B cell (primary cell): ENCODE data around the gene ACVR1. TPM values are rescaled to one million over a fixed set of nuclear protein-coding genes. Genes with fewer than 3 reads are reported as not detected.

Experiments used
- ATAC-seq: fragments of 200-7000 bp; cut with Tn5 transposase; one replicate; pipeline ENCODE4 v1.10.0; 2021; ENCODE audit warnings: low read depth, mild to moderate bottlenecking, moderate number of reproducible peaks, moderate library complexity
- CTCF ChIA-PET: fragments of 350-600 bp; sonication (Branson Sonifier 250); formaldehyde crosslinking; loops from one replicate; lab custom pipeline; 2021; ENCODE audit warnings: antibody characterized with exemption, inconsistent platforms; lab: Charles Lee
- POLR2A ChIA-PET: fragments of 350-600 bp; sonication (Branson Sonifier 250); formaldehyde crosslinking; loops from one replicate; lab custom pipeline; 2021; ENCODE audit warnings: antibody characterized with exemption; lab: Charles Lee
- DNase-seq: peaks from one replicate; pipeline ENCODE4 v3.0.0; 2013
- H2AFZ ChIP-seq: 2 replicates; pipeline ENCODE4 v1.6.1; 2012; ENCODE audit warnings: mild to moderate bottlenecking, low read depth, low read length; ENCODE audit not compliant: insufficient read depth, poor library complexity, severe bottlenecking
- H3K27ac ChIP-seq, 2 donors: 1 replicate in 1 of 2; 2 replicates in 1 of 2; pipeline ENCODE4 v1.5.1; 2012 to 2013; ENCODE audit warnings: low read length in 2 of 2, mild to moderate bottlenecking in 2 of 2, moderate library complexity in 1 of 2
- H3K27me3 ChIP-seq, 4 experiments: fragments of 200-600 bp in 1 of 4; sonication (generic) in 1 of 4; replicated peaks in 1 of 4; 1 replicate in 2 of 4; 2 replicates in 2 of 4; pipeline versions ENCODE4 v1.6.1 to v1.7.0; 2013 to 2016; ENCODE audit warnings: low read length in 3 of 4, mild to moderate bottlenecking in 2 of 4, mixed read lengths in 1 of 4, moderate library complexity in 1 of 4; ENCODE audit not compliant: insufficient read depth in 4 of 4, control insufficient read depth in 3 of 4; ENCODE audit errors: control extremely low read depth in 1 of 4
- H3K36me3 ChIP-seq, 2 experiments: replicated peaks in 1 of 2; 1 replicate in 1 of 2; 2 replicates in 1 of 2; pipeline versions ENCODE4 v1.6.1 to v1.7.1; 2013; ENCODE audit warnings: low read length in 1 of 2; ENCODE audit not compliant: insufficient read depth in 2 of 2, control insufficient read depth in 1 of 2; ENCODE audit errors: control extremely low read depth in 1 of 2, extremely low read depth in 1 of 2
- H3K4me1 ChIP-seq, 2 donors: fragments of 200-600 bp in 1 of 2; sonication (generic) in 1 of 2; 1 replicate in 1 of 2; 2 replicates in 1 of 2; pipeline versions ENCODE4 v1.5.1 to v1.6.1; 2013 to 2017; ENCODE audit warnings: low read length in 2 of 2; ENCODE audit not compliant: control insufficient read depth in 2 of 2, insufficient read depth in 2 of 2
- H3K4me2 ChIP-seq: replicated peaks from 2 replicates; pipeline ENCODE3; 2012; ENCODE audit warnings: mild to moderate bottlenecking, low read depth, low read length; ENCODE audit not compliant: poor library complexity, severe bottlenecking
- H3K4me3 ChIP-seq, 5 experiments: fragments of 200-600 bp in 1 of 5; sonication (generic) in 1 of 5; 1 replicate in 3 of 5; 2 replicates in 2 of 5; pipeline versions ENCODE4 v1.5.1 to v1.7.0; 2011 to 2016; ENCODE audit warnings: low read length in 4 of 5, mild to moderate bottlenecking in 4 of 5, low read depth in 2 of 5, control low read depth in 1 of 5, moderate library complexity in 1 of 5; ENCODE audit not compliant: insufficient read depth in 1 of 5; ENCODE audit errors: control extremely low read depth in 1 of 5, extremely low read depth in 1 of 5
- H3K79me2 ChIP-seq: fragments of 200-600 bp; sonication (generic); one replicate; pipeline ENCODE4 v1.6.0; 2016; ENCODE audit warnings: low read length; ENCODE audit not compliant: control insufficient read depth, insufficient read depth
- H3K9ac ChIP-seq: fragments of 200-600 bp; sonication (generic); 2 replicates; pipeline ENCODE4 v1.6.1; 2017; ENCODE audit warnings: mild to moderate bottlenecking, low read length, moderate library complexity
- H3K9me3 ChIP-seq, 3 donors: one replicate each; pipeline versions ENCODE4 v1.6.1 to v1.7.1; 2013; ENCODE audit warnings: low read length in 2 of 3; ENCODE audit not compliant: control insufficient read depth in 2 of 3, insufficient read depth in 1 of 3; ENCODE audit errors: control extremely low read depth in 1 of 3
- H4K20me1 ChIP-seq: 2 replicates; pipeline ENCODE4 v1.6.0; 2012; ENCODE audit warnings: mild to moderate bottlenecking, low read length; ENCODE audit not compliant: insufficient read depth, control insufficient read depth, poor library complexity, severe bottlenecking
- H3K27ac Mint-ChIP-seq: one replicate; pipeline ENCODE4 v1.8.0; 2021; ENCODE audit warnings: mixed read lengths
- H3K27me3 Mint-ChIP-seq: one replicate; pipeline ENCODE4 v1.8.0; 2021; ENCODE audit warnings: mixed read lengths
- H3K4me1 Mint-ChIP-seq: one replicate; pipeline ENCODE4 v1.8.0; 2021; ENCODE audit warnings: mixed read lengths
- H3K4me3 Mint-ChIP-seq: one replicate; pipeline ENCODE4 v1.8.0; 2021; ENCODE audit warnings: mixed read lengths
- H3K9me3 Mint-ChIP-seq: one replicate; pipeline ENCODE4 v1.8.0; 2022; ENCODE audit warnings: mixed read lengths; ENCODE audit not compliant: insufficient read depth
- EZH2 ChIP-seq: IDR thresholded peaks from 2 replicates; pipeline ENCODE4 v1.6.1; 2012; ENCODE audit warnings: borderline replicate concordance, low read depth, mild to moderate bottlenecking, moderate library complexity, low read length; ENCODE audit not compliant: insufficient read depth, poor library complexity, severe bottlenecking
- WGBS: methylation state at CpG from one replicate; pipeline ENCODE4 v1.1.5; 2013; ENCODE audit warnings: missing lambda C conversion rate; ENCODE audit not compliant: insufficient coverage; 5-methylcytosine and 5-hydroxymethylcytosine counted together
- intact Hi-C: fragments of 100-400 bp; cut with micrococcal nuclease; formaldehyde crosslinking; loops from one replicate; pipeline ENCODE4 v1.10.0; 2022
- polyA plus RNA-seq: library from polyadenylated mRNA; depleted of rRNA; stranded (reverse); fragments of >200 nt; gene quantifications from 2 replicates; pipeline ENCODE4 v1.2.3, GENCODE V29; 2012
- total RNA-seq, 2 donors: library from RNA; stranded (reverse); fragments of 120-200 nt in 1 of 2; gene quantifications; 1 replicate in 1 of 2; 2 replicates in 1 of 2; pipeline versions ENCODE4 v1.2.3 to v1.2.4, GENCODE V29; 2013 to 2022
- TF ChIP-seq, protein P1 (sequence below): fragments of 200-600 bp; IDR thresholded peaks from one replicate; pipeline ENCODE4 v1.8.0; 2022; ENCODE audit warnings: antibody characterized with exemption, mild to moderate bottlenecking

Gene ACVR1
- total and polyA plus RNA-seq, 2 donors (not counting 1 experiment from before 2014, with no cell fraction given) = 3.7 to 11.7 TPM

DNA sequence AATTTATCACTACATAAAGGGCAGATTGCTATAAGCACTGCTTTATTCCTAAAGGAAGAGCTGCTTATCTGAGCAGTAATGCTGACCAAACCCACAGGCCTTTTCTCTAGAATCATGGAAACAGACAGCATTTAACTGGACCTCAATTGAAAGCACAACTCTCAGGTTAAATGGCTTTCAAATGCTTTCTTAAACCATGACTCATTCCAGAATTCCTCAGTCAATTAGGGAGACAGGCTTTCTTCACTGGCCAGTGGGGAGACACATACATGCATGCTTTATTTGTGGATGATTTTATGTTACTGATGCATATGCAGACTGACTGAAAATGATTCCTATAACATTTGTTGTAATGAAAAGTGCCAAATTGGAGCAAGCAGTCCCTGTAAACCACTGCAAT is 114.6 kb downstream of the ACVR1 start:
- Mint-ChIP-seq H3K27ac (no peak overlapping the region), H3K4me1 (no peaks in the 10 kb centered on the region), H3K4me3 (no peak overlapping the region), H3K9me3 (peaks cover under 1% of the 10 kb centered on the region), H3K27me3 (no peaks in the 10 kb centered on the region)
- no peaks in the 10 kb centered on the region for H4K20me1 ChIP-seq
- TF ChIP-seq, protein P1, sequence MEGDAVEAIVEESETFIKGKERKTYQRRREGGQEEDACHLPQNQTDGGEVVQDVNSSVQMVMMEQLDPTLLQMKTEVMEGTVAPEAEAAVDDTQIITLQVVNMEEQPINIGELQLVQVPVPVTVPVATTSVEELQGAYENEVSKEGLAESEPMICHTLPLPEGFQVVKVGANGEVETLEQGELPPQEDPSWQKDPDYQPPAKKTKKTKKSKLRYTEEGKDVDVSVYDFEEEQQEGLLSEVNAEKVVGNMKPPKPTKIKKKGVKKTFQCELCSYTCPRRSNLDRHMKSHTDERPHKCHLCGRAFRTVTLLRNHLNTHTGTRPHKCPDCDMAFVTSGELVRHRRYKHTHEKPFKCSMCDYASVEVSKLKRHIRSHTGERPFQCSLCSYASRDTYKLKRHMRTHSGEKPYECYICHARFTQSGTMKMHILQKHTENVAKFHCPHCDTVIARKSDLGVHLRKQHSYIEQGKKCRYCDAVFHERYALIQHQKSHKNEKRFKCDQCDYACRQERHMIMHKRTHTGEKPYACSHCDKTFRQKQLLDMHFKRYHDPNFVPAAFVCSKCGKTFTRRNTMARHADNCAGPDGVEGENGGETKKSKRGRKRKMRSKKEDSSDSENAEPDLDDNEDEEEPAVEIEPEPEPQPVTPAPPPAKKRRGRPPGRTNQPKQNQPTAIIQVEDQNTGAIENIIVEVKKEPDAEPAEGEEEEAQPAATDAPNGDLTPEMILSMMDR = no peak
- TF ChIP-seq EZH2 = no peak
- no peak overlapping the region for H3K4me3 ChIP-seq
- DNase-seq (no peak), ATAC-seq (no peak)
- H3K4me2 ChIP-seq = no peak overlapping the region
- H3K79me2 ChIP-seq = no peaks in the 10 kb centered on the region
- intact Hi-C loops = no loop called here
- no peak overlapping the region for H3K27ac ChIP-seq
- H3K9me3 ChIP-seq = no peaks in the 10 kb centered on the region
- H3K9ac ChIP-seq = no peak overlapping the region
- no peaks in the 10 kb centered on the region for H3K27me3 ChIP-seq
- POLR2A ChIA-PET = no interaction called here
- CTCF ChIA-PET = interaction anchor here (0.5 to 1.7 kb wide), 2 partner anchors 147 to 459 kb away, joined by 4 to 6 read pairs; no protein-coding TSS in a partner anchor
- no peak overlapping the region for H2AFZ ChIP-seq
- H3K36me3 ChIP-seq = no peaks in the 10 kb centered on the region
- no peaks in the 10 kb centered on the region for H3K4me1 ChIP-seq

DNA sequence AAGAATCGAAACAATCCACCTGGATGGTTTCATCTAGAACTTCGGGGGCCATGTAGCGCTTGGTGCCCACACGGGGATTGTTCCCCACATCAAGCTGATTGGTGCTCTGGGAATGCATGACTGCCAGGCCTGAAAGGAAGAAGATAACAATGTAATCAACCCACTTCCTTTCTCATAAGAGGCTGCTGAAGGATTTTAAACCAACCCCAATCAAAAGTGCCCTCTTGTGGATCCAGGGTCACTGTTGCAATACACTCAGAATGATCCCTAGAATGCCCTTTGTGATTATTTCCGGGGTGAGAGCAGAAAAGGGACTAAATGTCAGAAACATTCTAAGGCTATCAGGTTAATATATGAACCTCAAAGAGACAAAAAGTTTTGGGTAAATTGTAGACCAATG is 115.2 kb downstream of the ACVR1 start:
- H3K4me3 Mint-ChIP-seq = no peak overlapping the region
- Histone ChIP-seq H3K79me2 (no peaks in the 10 kb centered on the region), H3K4me1 (no peaks in the 10 kb centered on the region), H3K4me2 (no peak overlapping the region), H3K9me3 (no peaks in the 10 kb centered on the region), H3K4me3 (no peak overlapping the region), H3K9ac (no peak overlapping the region), H2AFZ (no peak overlapping the region), H4K20me1 (no peaks in the 10 kb centered on the region), H3K27me3 (no peaks in the 10 kb centered on the region), H3K27ac (no peak overlapping the region), H3K36me3 (no peaks in the 10 kb centered on the region)
- no peak for DNase-seq
- H3K9me3 Mint-ChIP-seq = peaks cover 6% of the 10 kb centered on the region
- ChIA-PET CTCF (interaction anchor here (1.7 kb wide), 1 partner anchor 459 kb away, joined by 6 read pairs; no protein-coding TSS in a partner anchor), POLR2A (no interaction called here)
- no peaks in the 10 kb centered on the region for H3K27me3 Mint-ChIP-seq
- no peak for ATAC-seq
- no peak overlapping the region for H3K27ac Mint-ChIP-seq
- H3K4me1 Mint-ChIP-seq = no peaks in the 10 kb centered on the region
- 100% methylated on average over 1 of the region's 5 CpGs for whole genome bisulfite sequencing
- no peak for TF ChIP-seq EZH2
- TF ChIP-seq, protein P1 = no peak
- intact Hi-C loops = no loop called here
